Measurements from ENCODE around the gene DHRS9. TPM values are rescaled to one million over a fixed set of nuclear protein-coding genes. Genes with fewer than 3 reads are reported as not detected.

DHRS9 gene
- total RNA-seq, 2 experiments from 2014 or later: not detected

GRCh38 chr2:169106563-169107545 lies 37.5 kb downstream of the DHRS9 start:
- DNase-seq (no peak), ATAC-seq (no peak)
- peaks cover 54% of the 10 kb centered on the region for H3K4me1 Mint-ChIP-seq (ENCODE audit: low read depth)
- no peaks in the 10 kb centered on the region for H3K36me3 Mint-ChIP-seq (ENCODE audit: low read depth)
- no peak for TF ChIP-seq CTCF (IDR thresholded peaks at IDR 0.05)
- intact Hi-C loops (cut with micrococcal nuclease): loop anchor here (10.0 kb wide), 1 partner anchor 142 kb away; no protein-coding TSS in a partner anchor
- ChIA-PET POLR2A (no interaction called here), CTCF (interaction anchor here (0.8 to 9.6 kb wide), 7 partner anchors 8 to 145 kb away, joined by 3 to 136 read pairs (median 43); no protein-coding TSS in a partner anchor)
- no peaks in the 10 kb centered on the region for H3K9me3 Mint-ChIP-seq
- peaks cover 4% of the 10 kb centered on the region for H3K27me3 Mint-ChIP-seq
- no peak overlapping the region for H3K4me3 Mint-ChIP-seq
- H3K27ac Mint-ChIP-seq: peak overlapping the region; percentile 2

GRCh38 chr2:169107645-169108044 lies 38.3 kb downstream of the DHRS9 start:
- intact Hi-C loops (cut with micrococcal nuclease): loop anchor here (10.0 kb wide), 1 partner anchor 143 kb away; no protein-coding TSS in a partner anchor
- no peak for TF ChIP-seq CTCF (IDR thresholded peaks at IDR 0.05)
- POLR2A ChIA-PET: interaction anchor here (1.4 kb wide), 1 partner anchor 24 kb away, joined by 3 read pairs; no protein-coding TSS in a partner anchor
- H3K4me3 Mint-ChIP-seq: no peak overlapping the region
- H3K27ac Mint-ChIP-seq: peak overlapping the region; percentile 9
- H3K36me3 Mint-ChIP-seq (ENCODE audit: low read depth): no peaks in the 10 kb centered on the region
- peaks cover 4% of the 10 kb centered on the region for H3K27me3 Mint-ChIP-seq
- DNase-seq (peak; percentile 25), ATAC-seq (peak; percentile 88)
- no peaks in the 10 kb centered on the region for H3K9me3 Mint-ChIP-seq
- CTCF ChIA-PET: interaction anchor here (1.0 to 9.6 kb wide), 6 partner anchors 9 to 137 kb away, joined by 3 to 136 read pairs (median 52); no protein-coding TSS in a partner anchor
- peaks cover 54% of the 10 kb centered on the region for H3K4me1 Mint-ChIP-seq (ENCODE audit: low read depth)

- Mint-ChIP-seq H3K4me3 (no peak overlapping the region), H3K36me3 (ENCODE audit: low read depth) (no peaks in the 10 kb centered on the region), H3K4me1 (ENCODE audit: low read depth) (peaks cover 54% of the 10 kb centered on the region), H3K27ac (peak overlapping the region; percentile 9), H3K9me3 (no peaks in the 10 kb centered on the region), H3K27me3 (peaks cover 4% of the 10 kb centered on the region)
- intact Hi-C loops (cut with micrococcal nuclease): loop anchor here (10.0 kb wide), 1 partner anchor 143 kb away; no protein-coding TSS in a partner anchor
- TF ChIP-seq CTCF (IDR thresholded peaks at IDR 0.05): no peak
- DNase-seq (peak; percentile 9), ATAC-seq (peak; percentile 26)
- ChIA-PET POLR2A (interaction anchor here (1.4 kb wide), 1 partner anchor 24 kb away, joined by 3 read pairs; no protein-coding TSS in a partner anchor), CTCF (interaction anchor here (0.7 to 9.6 kb wide), 24 partner anchors 10 to 823 kb away, joined by 3 to 136 read pairs (median 9); partner anchors contain the start of gene DHRS9)
Observed at GRCh38 chr2:169108099-169108884, 38.9 kb downstream of the DHRS9 start.

- TF ChIP-seq CTCF (IDR thresholded peaks at IDR 0.05): peak; percentile 97
- Mint-ChIP-seq H3K4me3 (no peak overlapping the region), H3K4me1 (ENCODE audit: low read depth) (peaks cover 48% of the 10 kb centered on the region), H3K27ac (no peak overlapping the region), H3K27me3 (peaks cover 4% of the 10 kb centered on the region), H3K9me3 (no peaks in the 10 kb centered on the region), H3K36me3 (ENCODE audit: low read depth) (no peaks in the 10 kb centered on the region)
- CTCF ChIA-PET: interaction anchor here (0.6 to 9.6 kb wide), 41 partner anchors 10 to 297 kb away, joined by 3 to 136 read pairs (median 5); no protein-coding TSS in a partner anchor
- ATAC-seq (no peak), DNase-seq (peak; percentile 83)
- POLR2A ChIA-PET: interaction anchor here (0.5 to 0.8 kb wide), 2 partner anchors 22 to 169 kb away, joined by 3 to 4 read pairs; no protein-coding TSS in a partner anchor
- intact Hi-C loops (cut with micrococcal nuclease): loop anchor here (2.0 to 10.0 kb wide), 2 partner anchors 23 to 145 kb away; no protein-coding TSS in a partner anchor
Observed at GRCh38 chr2:169109502-169110409, 40.4 kb downstream of the DHRS9 start.
